GM19240 (cell line): Measurements from ENCODE around the gene CCNB1IP1.
"Not testable (repeated sequence)": the region's sequence is repeated elsewhere in the genome, so short reads cannot be mapped to it uniquely, and the experiment has no call there.

ENCODE experiments used
- DNase-seq: peaks from one replicate; pipeline ENCODE4 v3.0.0; 2011; ENCODE audit warnings: low spot score; ENCODE audit not compliant: insufficient read length

CCNB1IP1 gene, protein sequence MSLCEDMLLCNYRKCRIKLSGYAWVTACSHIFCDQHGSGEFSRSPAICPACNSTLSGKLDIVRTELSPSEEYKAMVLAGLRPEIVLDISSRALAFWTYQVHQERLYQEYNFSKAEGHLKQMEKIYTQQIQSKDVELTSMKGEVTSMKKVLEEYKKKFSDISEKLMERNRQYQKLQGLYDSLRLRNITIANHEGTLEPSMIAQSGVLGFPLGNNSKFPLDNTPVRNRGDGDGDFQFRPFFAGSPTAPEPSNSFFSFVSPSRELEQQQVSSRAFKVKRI

DNA sequence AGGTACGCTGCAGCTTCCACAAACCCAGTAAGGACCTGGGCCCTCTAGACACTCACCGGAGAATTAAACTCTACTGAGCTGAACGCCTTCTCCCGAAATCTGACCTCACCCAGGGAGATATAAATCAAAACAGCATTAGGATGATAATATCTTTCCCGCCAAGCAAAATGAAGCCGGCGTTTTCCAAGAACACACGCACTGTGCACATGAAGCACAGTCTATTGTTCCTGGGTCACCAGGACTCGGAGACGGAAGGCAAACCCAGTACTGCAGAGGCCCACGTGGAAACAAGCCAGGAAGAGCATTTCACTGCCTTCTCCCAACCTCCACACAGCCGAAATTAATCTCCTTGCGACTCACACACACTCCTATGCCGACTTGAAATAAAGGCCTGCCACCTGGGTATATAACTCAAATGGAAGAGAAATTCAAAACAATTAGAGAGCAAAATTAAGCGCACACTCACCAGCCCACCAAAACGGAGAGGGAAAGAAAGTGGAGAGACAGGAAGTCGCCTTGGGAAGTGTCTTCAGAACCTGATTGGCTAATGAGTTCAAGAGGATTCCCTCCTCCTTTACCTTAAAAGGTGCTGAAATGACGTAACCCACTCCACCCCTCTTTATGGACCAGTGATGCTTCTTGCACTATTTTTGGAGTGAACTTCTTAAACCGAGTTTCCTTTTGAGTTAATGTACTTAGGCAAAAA lies at the start of gene CCNB1IP1:
Gene CCNB1IP1 (minus strand): TSS at position 492 of the 706 bp plus-strand sequence. CDS start 16,756 bp downstream, outside the sequence.
- peak; percentile 61 for DNase-seq

DNA sequence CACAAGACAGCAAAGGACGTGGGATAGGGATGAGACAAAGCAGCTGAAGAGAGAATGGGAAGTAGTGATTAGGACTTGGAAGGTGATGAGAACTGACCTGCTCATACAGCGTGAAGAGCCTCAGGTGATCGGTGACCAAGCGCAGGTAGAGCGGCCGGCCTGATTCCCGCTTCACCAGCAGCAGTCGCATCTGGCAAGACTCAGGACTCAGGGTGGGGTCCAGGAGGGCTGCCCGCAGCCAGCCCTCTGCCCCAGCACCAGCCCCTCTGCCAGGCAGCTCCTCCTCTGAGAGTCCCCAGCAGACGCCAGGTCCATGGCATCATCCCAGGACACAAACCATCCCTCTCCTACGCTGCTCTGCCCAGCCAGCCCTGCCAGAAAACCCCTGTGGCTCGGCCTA lies 49.4 kb upstream of the CCNB1IP1 start:
- DNase-seq: no peak

DNA sequence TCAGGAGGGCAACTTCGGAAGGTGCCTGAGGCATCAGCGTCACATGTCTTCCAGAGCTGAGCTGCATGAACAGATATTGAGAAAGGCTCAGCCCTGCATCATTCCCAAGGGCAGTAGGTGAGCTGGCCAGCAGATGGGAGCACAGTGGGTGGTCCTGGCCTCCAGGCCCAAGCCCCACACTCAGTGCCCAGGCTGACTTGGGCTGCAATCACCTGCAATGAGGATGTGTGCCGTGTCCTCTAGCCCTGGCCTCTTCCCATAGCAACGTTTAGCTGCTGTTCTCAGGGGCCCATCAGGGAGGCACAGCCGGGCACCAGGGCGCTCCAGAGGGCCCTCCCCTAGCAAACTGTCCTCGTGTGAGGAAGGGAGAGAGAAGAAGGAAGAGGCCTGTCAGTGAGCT lies 48.3 kb upstream of the CCNB1IP1 start:
- DNase-seq: no peak

DNA sequence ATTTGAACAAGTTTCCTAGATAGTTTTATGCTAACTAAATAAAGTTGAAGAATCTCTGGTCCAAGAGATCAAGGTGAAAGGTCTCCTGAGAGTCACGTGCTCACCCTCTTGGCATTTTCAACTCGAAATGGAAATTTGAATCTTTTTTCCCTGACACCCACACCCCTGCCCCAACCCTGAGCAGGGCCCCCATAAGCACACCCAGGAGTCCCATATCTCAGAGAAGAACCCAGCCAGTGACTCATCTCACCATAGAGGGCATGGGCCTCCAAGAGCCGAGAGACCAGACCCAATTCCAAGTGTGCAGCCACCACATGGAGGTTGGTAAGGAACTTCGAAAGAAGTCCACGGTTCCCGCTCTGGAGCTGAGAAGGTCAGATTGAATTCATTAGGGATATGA lies 47.6 kb upstream of the CCNB1IP1 start:
- no peak for DNase-seq

DNA sequence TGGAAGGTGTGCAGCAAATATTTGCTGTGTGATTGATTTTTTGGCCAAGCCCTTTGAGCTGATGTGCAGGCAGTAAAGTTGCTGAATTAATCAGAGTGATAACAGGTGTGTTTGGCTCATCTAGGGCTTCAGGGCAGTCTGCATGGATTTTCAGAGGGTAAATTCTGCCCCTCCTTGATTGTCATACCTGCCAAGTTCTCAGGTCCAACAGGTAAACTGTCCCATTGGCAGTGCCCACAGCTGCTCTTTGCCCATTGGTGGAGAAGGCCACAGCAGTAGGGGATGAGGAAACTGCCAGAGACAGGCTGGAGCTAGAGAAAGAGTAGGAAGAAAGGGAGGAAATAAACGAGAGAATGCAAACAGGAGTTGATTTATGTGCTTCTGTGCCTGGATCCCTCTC lies 46.7 kb upstream of the CCNB1IP1 start:
- no peak for DNase-seq

DNA sequence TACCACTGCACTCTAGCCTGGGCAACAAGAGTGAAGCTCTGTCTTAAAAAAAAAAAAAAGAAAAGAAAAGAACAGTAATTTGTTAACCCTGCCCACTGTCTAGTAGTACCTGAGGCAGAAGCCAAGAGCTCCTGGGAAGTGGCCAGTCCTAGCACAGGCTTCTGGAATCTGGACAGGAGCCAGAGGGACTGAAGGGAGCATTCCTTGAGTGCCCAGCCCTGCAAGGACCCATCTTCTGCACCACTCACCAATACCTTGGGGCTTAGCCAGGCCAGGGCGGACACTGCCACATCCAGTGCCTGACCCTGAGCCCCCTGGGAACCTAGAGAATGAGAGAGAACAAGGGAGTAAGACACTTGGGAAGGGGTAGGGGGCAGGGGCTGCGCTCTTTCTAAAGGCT lies 44.1 kb upstream of the CCNB1IP1 start:
- no peak for DNase-seq

DNA sequence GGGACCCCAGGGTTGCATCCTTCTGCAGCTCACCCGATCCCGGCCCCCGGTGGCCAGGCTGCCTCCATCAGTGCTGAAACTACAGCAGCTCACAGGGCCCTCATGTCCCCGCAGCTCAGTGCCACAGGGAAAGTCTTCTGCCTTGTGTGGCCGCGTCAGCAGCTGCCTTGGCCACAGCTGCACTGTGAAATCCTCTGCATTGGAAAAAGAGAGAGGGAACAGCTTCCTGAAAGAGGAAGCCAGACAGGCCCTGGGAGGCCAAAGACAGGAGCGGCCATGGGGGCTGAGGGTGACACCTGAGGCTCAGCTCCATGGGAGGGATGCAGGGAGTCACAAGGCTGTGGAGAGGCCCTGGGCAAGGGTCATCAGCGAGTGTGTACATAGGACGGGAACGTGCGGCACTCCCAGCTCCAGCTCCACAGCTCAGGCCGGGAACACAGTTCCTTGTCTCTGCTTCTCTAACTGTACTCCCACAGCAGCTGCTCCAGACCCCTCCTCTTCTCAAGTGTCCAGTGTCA lies 43.1 kb upstream of the CCNB1IP1 start:
- no peak for DNase-seq

DNA sequence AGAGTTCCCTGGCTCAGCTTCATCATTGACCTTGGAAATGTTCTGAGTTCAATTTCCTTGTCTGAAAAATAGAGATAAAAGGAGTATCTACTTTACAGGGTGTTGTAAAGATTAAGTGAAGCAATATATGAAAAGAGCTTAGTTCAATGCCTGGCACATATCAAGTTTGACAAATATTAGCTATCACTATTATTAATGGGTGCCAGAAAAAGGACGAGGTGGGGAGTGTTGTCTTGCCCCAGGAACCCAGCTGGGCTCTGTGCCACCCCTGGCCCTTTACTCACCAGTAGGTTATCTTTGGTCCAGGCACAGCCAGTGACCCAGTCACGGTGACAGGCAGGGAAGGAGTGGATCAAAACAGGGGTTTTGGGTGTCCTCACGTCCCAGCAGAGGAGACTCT lies 42.4 kb upstream of the CCNB1IP1 start:
- no peak for DNase-seq

DNA sequence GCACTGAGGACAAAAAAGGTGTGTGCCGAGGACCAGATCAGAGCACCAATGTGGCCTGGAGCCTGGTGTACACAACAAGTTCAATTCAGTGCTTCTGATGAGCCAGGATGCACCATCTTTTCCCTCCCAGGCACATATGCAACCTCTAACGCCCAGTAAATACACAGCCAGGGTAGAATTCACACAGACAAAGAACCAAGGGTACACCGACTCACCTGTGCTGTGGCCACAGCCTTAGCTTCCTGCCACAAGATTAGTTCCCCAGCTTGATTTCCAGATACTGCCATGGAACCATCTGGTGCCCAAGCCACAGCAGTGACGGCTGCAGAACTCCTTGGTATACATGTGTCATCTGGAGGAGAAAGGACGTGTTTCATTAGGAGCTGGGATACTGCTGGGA lies 39.7 kb upstream of the CCNB1IP1 start:
- DNase-seq: no peak

DNA sequence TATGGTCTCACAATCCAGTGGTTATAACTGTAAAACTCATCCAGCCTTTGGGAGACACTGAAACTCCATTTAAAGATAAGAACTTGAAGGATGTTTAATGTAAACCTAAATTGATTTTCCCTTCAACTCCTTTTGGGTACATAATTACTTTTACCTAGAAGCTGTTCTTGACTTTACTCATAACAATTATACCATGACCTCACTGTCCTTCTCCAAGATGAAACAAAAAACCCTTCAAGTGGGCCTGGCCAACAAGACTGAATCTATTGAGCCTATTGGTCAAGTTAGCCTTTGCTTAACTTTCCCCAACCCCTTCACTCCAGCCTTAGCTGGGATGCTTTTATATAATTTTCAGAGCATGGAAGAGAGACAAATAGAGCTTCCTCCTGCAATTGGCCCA lies 32.8 kb upstream of the CCNB1IP1 start:
- no peak for DNase-seq

DNA sequence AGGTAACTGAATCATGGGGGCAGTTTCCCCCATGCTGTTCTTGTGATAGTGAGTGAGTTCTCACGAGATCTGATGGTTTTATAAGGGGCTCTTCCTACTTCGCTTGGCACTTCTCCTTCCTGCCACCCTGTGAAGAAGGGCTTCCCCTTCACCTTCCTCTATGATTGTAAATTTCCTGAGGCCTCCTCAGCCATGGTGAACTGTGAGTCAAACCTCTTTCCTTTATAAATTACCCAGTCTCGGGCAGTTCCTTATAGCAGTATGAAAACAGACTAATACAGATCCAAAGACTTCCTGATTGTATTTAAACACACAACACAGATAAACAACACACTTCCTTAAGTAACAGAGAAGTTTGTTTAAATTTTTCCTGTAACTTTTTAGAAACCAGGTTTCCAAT lies 25.4 kb upstream of the CCNB1IP1 start:
- DNase-seq: not testable (repeated sequence)

DNA sequence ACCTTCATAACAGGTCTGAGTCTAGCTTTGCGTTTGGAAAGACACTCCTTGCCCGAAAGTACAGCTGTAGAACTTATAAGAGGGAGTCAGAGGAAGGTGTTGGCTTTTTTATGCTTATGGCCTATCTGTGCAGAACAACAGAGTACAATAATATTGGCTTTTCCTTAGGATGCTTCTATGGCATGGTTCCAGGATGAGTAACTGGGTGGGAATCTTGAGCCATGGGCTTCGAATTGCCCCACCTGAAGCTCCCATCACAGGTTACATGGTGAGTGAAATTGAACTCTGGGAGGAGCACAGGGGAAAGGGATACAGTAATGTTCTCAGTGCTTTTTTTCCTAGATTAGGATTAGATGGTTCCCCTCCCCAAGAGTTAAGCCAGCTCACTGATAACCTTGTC lies 23.3 kb upstream of the CCNB1IP1 start:
- DNase-seq: no peak

DNA sequence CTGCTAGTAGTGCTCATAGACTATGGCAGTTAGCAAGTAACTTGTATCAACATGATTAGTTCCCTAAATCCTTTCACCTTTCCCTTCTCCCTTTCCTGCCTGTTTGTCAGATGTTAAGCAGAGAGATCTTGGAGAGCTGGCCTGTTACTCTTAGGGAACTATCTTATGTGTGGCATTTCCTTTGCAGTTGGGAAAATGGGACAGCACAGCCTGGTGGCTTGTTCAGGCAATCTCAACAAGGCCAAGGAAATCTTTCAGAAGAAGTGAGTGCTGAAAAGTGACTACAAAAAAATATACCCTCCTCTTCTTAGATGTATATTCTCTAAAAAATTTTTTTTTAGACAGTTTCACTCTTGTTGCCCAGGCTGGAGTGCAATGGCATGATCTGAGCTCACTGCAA lies 17.8 kb upstream of the CCNB1IP1 start:
- no peak for DNase-seq

DNA sequence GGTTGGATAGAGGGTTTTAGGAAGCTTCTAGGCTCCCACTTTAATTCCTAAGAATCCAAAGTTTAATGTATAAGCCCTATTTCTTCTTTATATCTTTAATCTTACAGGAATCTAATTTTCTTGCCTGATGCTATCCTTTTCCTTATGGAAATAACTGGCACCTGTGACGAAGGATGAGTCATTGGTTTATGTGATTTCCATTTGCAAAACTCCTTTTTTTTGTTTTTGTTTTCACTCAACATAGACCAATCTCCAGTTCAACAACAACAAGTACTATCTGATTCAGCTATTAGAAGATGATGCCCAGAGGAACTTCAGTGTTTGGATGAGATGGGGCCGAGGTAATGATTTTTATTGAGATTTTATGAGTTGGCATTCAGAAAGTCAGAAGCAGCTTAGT lies 17.2 kb upstream of the CCNB1IP1 start:
- DNase-seq: no peak

DNA sequence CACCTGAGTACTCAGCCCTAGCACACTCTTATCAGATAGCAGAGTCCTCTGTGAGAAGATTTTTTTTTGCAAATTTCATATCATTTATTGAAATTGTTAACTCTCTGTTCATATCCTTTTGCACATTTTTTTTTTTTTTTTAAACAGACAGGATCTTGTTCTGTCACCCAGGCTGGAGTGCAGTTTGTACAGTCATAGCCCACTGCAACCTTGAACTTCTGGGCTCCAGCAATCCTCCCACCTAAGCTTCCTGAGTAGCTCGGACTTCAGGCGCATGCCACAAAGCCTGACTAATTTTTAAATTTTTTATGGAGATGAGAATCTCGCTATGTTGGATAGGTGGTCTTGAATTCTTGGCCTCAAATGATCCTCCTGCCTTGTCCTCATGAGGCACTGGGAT lies 14.7 kb upstream of the CCNB1IP1 start:
- no peak for DNase-seq

DNA sequence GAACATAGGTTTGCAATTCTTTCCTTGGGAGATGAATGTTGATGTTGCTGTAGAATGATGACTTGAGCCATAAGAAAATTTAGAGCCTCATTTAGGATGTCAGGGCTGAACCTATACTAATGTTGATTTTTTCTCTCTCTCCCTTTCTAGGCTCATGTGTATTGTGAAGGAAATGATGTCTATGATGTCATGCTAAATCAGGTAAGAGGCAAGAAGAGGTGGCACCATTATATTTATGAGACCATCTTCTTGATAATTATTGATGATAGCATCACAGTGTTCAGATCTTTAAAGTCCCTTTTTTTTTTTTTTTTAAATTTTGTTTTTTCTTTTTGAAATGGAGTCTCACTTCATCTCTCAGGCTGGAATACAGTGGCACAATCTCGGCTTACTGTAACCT lies 13.6 kb upstream of the CCNB1IP1 start:
- no peak for DNase-seq

DNA sequence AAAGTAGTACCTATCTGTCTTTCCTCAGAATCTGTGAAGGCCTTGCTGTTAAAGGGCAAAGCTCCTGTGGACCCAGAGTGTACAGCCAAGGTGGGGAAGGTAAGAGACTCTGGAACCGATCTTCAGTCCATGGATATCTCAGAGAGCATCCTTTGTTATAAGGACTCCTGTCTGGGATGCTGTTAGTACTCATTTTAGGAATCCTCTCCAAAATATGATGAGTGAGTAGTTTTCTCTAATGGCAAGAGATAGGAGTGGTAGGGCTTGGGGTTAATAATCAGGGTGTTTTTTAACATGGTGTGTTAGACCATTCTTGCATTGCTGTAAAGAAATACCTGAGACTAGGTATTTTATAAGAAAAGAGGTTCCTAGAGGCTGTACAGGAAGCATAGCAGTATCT lies 12.3 kb upstream of the CCNB1IP1 start:
- DNase-seq: no peak

DNA sequence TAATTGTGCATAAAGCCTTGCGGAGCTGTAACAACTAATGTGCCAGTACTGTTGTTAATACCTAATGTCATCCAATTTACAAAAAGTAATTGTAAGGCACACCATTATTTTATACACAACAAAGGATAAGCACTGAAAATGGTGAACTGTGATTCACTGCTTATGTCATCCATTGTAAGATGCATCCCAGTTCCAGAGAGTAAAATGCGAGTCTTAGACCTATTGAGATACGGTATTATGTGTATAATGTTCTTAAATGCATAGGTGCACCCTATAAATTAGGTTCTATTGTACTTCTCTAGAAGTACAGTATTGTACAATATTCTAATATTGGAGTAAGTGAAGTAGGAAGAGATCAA lies 10.8 kb upstream of the CCNB1IP1 start:
- no peak for DNase-seq

DNA sequence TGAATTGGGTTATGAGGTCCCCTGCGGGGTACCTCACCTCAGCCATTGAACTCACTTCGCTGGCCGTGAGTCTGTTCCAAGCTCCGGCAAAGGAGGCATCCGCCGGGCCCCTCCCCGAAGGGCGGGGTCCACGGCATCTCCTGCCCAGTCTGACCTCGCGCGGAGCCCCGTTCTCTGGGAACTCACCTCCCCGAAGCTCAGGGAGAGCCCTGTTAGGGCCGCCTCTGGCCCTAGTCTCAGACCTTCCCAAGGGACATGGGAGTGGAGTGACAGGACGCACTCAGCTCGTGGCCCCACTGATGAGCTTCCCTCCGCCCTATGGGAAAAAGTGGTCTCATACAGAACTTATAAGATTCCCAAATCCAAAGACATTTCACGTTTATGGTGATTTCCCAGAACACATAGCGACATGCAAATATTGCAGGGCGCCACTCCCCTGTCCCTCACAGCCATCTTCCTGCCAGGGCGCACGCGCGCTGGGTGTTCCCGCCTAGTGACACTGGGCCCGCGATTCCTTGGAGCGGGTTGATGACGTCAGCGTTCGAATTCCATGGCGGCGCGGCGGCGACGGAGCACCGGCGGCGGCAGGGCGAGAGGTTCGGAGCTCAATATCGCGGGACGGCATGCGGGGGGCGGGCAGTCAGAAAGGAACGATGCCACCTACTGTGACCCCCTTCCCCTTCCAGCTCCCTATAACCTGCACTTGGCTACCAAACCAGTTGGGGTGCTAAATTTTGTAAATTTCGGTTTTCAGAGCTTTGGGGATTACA lies 10.2 kb upstream of the CCNB1IP1 start, which contains the start of gene PARP2:
Gene PARP2 (plus strand): TSS at position 544 of the 770 bp plus-strand sequence. CDS start 7 bp downstream, at position 551.
- peak; percentile 47 for DNase-seq

DNA sequence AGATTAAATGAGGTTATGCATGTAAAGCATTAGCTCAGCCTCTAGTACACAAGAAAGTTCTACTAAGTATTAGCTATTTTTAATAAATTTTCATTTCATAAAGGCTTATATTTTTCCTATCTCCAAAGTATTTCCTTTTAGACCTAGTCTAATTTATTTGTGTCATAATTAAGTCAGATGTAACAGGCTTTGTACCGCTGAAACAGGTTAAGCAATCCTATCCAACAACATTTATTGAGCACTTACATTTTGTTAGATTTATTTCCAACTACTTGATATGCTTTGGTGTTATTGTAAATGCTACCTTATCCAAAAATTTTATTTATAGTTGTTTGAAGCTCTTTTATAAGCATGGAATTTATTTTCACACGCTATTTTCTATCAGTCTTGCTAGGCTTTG lies 8.6 kb upstream of the CCNB1IP1 start:
- DNase-seq: no peak

DNA sequence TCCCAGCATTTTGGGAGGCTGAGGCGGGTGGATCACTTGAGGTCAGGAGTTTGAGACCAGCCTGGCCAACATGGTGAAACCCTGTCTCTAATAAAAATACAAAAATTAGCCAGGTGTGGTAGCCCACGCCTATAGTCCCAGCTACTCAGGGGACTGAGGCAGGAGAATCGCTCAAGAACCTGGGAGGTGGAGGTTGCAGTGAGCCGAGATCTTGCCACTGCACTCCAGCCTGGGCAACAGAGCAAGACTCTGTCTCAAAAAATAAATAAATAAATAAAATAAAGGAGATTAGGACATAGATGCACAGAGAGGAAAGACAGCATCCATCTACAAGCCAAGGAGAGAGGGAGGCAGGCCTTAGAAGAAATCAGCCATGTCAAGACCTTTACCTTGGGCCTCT lies 8.0 kb upstream of the CCNB1IP1 start:
- not testable (repeated sequence) for DNase-seq

DNA sequence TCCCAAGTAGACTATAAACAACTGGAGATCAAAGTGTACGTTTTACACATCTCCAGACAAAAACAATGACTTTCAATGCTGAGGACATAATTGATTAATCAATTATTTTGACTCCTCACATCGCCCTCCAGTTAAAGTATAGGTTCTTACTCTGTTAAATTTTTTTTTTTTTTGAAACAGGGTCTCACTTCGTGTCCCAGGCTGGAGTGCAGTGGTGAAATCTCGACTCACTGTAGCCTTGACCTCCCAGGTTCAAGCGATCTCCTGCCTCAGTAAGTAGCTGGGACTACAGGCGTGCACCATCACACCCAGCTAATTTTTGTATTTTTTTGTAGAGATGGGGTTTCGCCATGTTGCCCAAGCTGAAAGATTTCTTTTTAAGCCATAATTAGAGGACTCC lies 938 bp upstream of the CCNB1IP1 start:
- no peak for DNase-seq
